NT2/D1 (cell line): ENCODE results near the gene ZNF695.

Source experiments
- YY1 ChIP-seq: IDR thresholded peaks from 2 replicates; pipeline ENCODE4 v1.6.1; 2011; ENCODE audit not compliant: insufficient read length, insufficient read depth
- ZNF274 ChIP-seq: IDR thresholded peaks from 2 replicates; pipeline ENCODE4 v1.6.1; 2011; ENCODE audit warnings: mild to moderate bottlenecking, low read depth, low read length

- TF ChIP-seq ZNF274 (no peak), YY1 (no peak)
Measured at GRCh38 chr1:246947255-246947654, 60.6 kb downstream of the ZNF695 start.
